ENCODE measurements around the gene ACTL8.
A peak's percentile ranks its signal among the peaks of the same experiment; 100 is the strongest.

Gene ACTL8

DNA sequence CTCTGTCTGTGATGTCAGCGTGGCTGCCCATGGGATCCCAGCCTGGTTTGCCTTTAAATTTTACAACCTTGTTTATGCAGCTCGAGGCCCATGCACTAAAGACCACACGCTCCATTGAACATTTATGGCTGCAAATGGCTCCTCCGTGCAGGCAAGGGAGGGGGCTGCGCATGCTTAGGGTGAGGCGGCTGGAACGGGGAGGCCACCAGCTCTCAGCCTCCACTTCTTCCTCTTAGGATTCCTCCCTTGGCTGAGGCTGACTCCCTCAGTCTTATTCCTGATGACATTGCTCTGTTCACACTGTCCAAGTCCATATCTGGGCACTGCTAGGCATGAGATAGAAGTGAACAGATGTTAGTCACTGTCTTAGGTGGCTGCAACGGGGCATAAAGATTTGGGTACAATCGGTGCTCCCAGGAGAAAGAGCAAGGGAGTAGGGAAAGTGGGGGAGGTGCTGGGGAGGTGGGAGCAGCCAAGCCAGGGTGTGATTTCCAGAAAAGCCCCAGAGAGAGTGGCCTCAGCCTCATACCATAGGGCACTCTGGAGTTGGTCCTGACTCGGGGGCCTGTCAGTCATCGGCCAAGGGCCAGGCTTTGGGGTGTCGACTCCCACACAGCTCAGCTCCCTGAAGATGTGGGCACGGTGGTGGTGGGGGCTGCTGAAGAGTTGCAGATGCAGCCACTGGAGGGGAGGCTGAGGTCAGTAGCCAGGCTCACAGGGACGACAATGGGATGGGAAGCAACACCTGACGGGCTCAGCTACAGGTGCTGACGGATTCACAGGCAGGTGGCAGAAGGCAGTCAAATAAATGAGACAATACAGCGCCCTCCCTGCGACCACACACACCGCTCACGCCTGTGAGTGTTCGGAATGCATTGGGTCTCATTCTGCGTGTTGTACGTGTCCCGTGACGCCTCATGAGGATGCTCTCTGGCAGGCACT, 37.3 kb upstream of the ACTL8 start:
- TF ChIP-seq TEAD4 (IDR thresholded peaks at IDR 0.05) (no peak), MAX (IDR thresholded peaks at IDR 0.05) (no peak)

DNA sequence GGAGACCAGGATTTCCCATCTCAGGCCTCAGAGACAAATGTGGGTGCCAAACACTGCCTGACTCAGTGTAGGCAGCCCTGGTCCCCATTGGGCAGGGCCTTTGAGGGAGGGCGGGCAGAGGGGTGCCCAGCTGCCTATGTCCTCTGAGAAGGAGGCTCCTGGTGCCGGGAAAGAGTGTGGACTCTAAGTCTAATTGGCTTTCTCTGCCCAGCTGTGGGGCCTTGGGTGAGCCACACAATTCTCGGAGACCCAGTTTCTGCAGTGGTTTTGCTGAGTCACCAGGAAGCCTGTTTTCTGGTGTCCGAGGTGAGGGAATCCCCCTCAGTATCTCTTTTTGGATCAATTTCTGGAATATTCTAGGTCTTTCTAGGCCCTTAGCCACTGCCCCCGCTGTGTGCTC, 35.3 kb upstream of the ACTL8 start:
- no peak for TF ChIP-seq TEAD4 (IDR thresholded peaks at IDR 0.05)
- no peak for TF ChIP-seq CREB1 (IDR thresholded peaks at IDR 0.05; ENCODE audit: low read depth)
- no peak for TF ChIP-seq EGR1 (IDR thresholded peaks at IDR 0.05)
- TF ChIP-seq, protein P1, sequence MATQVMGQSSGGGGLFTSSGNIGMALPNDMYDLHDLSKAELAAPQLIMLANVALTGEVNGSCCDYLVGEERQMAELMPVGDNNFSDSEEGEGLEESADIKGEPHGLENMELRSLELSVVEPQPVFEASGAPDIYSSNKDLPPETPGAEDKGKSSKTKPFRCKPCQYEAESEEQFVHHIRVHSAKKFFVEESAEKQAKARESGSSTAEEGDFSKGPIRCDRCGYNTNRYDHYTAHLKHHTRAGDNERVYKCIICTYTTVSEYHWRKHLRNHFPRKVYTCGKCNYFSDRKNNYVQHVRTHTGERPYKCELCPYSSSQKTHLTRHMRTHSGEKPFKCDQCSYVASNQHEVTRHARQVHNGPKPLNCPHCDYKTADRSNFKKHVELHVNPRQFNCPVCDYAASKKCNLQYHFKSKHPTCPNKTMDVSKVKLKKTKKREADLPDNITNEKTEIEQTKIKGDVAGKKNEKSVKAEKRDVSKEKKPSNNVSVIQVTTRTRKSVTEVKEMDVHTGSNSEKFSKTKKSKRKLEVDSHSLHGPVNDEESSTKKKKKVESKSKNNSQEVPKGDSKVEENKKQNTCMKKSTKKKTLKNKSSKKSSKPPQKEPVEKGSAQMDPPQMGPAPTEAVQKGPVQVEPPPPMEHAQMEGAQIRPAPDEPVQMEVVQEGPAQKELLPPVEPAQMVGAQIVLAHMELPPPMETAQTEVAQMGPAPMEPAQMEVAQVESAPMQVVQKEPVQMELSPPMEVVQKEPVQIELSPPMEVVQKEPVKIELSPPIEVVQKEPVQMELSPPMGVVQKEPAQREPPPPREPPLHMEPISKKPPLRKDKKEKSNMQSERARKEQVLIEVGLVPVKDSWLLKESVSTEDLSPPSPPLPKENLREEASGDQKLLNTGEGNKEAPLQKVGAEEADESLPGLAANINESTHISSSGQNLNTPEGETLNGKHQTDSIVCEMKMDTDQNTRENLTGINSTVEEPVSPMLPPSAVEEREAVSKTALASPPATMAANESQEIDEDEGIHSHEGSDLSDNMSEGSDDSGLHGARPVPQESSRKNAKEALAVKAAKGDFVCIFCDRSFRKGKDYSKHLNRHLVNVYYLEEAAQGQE (IDR thresholded peaks at IDR 0.05; ENCODE audit: low read depth) = no peak
- no peak for TF ChIP-seq MAX (IDR thresholded peaks at IDR 0.05)
- TF ChIP-seq CEBPB (IDR thresholded peaks at IDR 0.05) = no peak
- TF ChIP-seq NFIC (IDR thresholded peaks at IDR 0.05) = no peak
- TF ChIP-seq, protein P2, sequence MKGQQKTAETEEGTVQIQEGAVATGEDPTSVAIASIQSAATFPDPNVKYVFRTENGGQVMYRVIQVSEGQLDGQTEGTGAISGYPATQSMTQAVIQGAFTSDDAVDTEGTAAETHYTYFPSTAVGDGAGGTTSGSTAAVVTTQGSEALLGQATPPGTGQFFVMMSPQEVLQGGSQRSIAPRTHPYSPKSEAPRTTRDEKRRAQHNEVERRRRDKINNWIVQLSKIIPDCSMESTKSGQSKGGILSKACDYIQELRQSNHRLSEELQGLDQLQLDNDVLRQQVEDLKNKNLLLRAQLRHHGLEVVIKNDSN (IDR thresholded peaks at IDR 0.05) = no peak
- TF ChIP-seq FOXM1 (IDR thresholded peaks at IDR 0.05; ENCODE audit: borderline replicate concordance, low read depth) = no peak
- TF ChIP-seq YY1 (IDR thresholded peaks at IDR 0.05; ENCODE audit: low read depth) = no peak
- TF ChIP-seq ZBTB7A (IDR thresholded peaks at IDR 0.05; ENCODE audit: low read depth) = no peak

DNA sequence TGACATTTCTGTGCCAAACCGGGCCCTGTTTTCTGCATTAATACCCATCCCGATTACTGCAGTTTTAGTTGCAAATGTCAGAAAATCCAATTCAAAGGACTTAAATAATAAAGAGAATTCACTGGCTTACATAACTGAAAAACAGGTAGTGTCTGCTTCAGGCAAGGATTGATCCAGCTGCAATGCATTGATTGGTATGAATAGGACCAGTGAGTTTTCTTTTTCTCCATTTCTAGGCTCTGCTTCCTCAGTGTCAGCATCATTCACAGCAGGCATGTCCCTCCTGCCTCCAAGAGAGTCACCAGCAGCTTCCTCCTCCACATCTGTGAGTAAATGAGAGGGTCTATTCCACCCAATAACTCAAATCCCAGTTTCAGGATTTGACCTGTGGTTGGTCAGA, 33.7 kb upstream of the ACTL8 start:
- no peak for TF ChIP-seq TAF1 (IDR thresholded peaks at IDR 0.05; ENCODE audit: low read depth)
- no peak for TF ChIP-seq YY1 (IDR thresholded peaks at IDR 0.05; ENCODE audit: low read depth)
- no peak for TF ChIP-seq EP300 (IDR thresholded peaks at IDR 0.05; ENCODE audit: borderline replicate concordance)
- TF ChIP-seq NFIC (IDR thresholded peaks at IDR 0.05) = no peak
- TF ChIP-seq CREB1 (IDR thresholded peaks at IDR 0.05; ENCODE audit: low read depth) = no peak
- no peak for TF ChIP-seq CEBPB (IDR thresholded peaks at IDR 0.05)
- no peak for TF ChIP-seq ZBTB7A (IDR thresholded peaks at IDR 0.05; ENCODE audit: low read depth)
- no peak for TF ChIP-seq MAX (IDR thresholded peaks at IDR 0.05)
- TF ChIP-seq, protein P2 (IDR thresholded peaks at IDR 0.05) = no peak
- TF ChIP-seq, protein P1 (IDR thresholded peaks at IDR 0.05; ENCODE audit: low read depth) = no peak
- TF ChIP-seq EGR1 (IDR thresholded peaks at IDR 0.05) = no peak
- no peak for TF ChIP-seq TCF12 (IDR thresholded peaks at IDR 0.05; ENCODE audit: low read depth)
- no peak for TF ChIP-seq FOXM1 (IDR thresholded peaks at IDR 0.05; ENCODE audit: borderline replicate concordance, low read depth)
- TF ChIP-seq RAD21 (IDR thresholded peaks at IDR 0.05; ENCODE audit: low read depth) = no peak

DNA sequence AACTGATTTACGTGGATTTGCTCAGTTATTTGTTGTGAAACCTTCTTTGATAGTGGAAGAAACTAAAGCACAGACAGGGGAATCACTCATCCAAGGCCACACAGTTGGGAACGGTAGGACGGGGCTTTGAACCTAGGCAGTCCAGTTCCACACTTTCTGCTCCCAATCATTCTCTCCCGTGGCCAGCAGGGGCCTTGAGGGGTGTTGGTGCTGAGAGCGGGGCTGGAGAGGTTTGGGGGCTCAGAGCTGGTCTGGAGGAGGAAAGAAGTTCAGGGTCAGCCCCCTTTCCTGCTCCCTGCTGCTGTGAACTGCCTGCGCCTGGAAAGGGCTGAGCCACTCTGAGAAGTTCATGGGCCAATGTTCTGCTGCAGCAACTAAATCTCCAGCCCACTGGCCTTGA, 31.4 kb upstream of the ACTL8 start:
- TF ChIP-seq RAD21 (IDR thresholded peaks at IDR 0.05; ENCODE audit: low read depth) = peak; percentile 11; the same call in 1 of the 2 replicates
- TF ChIP-seq TCF12 (IDR thresholded peaks at IDR 0.05; ENCODE audit: low read depth) = no peak

- no peak for TF ChIP-seq EGR1 (IDR thresholded peaks at IDR 0.05)
Observed at GRCh38 chr1:17724150-17724549, 31.0 kb upstream of the ACTL8 start.

GRCh38 chr1:17725084-17725719, 29.9 kb upstream of the ACTL8 start:
- TF ChIP-seq TEAD4 (IDR thresholded peaks at IDR 0.05) (no peak), TCF12 (IDR thresholded peaks at IDR 0.05; ENCODE audit: low read depth) (no peak), YY1 (IDR thresholded peaks at IDR 0.05; ENCODE audit: low read depth) (no peak), CREB1 (IDR thresholded peaks at IDR 0.05; ENCODE audit: low read depth) (no peak), EGR1 (IDR thresholded peaks at IDR 0.05) (no peak)
- TF ChIP-seq, protein P2 (IDR thresholded peaks at IDR 0.05) = no peak
- TF ChIP-seq, protein P1 (IDR thresholded peaks at IDR 0.05; ENCODE audit: low read depth) = no peak

All from Ishikawa (cell line).